K562 (cell line): ENCODE results near the gene RIT1. TPM values are rescaled to one million over a fixed set of nuclear protein-coding genes. Genes with fewer than 3 reads are reported as not detected.
A peak's percentile ranks its signal among the peaks of the same experiment; 100 is the strongest.

Experiments used
- ATAC-seq: fragments of 200-7000 bp; cut with Tn5 transposase; 3 replicates; pipeline ENCODE4 v1.9.1; 2020; ENCODE audit warnings: moderate library complexity
- BruUV-seq: library from RNA; stranded (reverse); fragments of 400-500 nt; replicated peaks from 2 replicates; lab custom pipeline; 2021; lab: Mats Ljungman, UMichigan
- CTCF ChIA-PET: fragments of 300-600 bp; formaldehyde crosslinking; extraction: SDS; loops from one replicate; lab custom pipeline; 2021; ENCODE audit warnings: low intra/inter-chr PET ratio; lab: Yijun Ruan, JAX
- POLR2A ChIA-PET: fragments of 300-600, 350-650 bp; sonication (Branson Sonifier 250); formaldehyde crosslinking; extraction: SDS; loops from one replicate; lab custom pipeline; 2021; ENCODE audit warnings: antibody characterized with exemption, inconsistent platforms; lab: Yijun Ruan, JAX
- DNase-seq, 4 experiments: peaks; one replicate each; pipeline versions ENCODE4 v3.0.0 to v3.0.0-alpha.2; 2011 to 2018; ENCODE audit warnings: low spot score in 3 of 4, mixed read lengths in 3 of 4; ENCODE audit errors: extremely low read depth in 1 of 4
- FAIRE-seq: peaks from 2 replicates; lab custom pipeline; 2011; peaks lifted over from hg19 to GRCh38; lab: Jason Lieb, UNC
- H2AFZ ChIP-seq: 2 replicates; pipeline ENCODE4 v1.6.0; 2011; ENCODE audit warnings: low read depth, low read length, control low read depth, inconsistent platforms
- H3K27ac ChIP-seq: fragments of 200-600 bp; 3 replicates; pipeline ENCODE4 v1.8.0; 2011; ENCODE audit warnings: low read depth, mild to moderate bottlenecking, control low read depth, inconsistent platforms, low read length, moderate library complexity, mixed read lengths; ENCODE audit errors: extremely low read depth
- H3K27me3 ChIP-seq, 2 experiments: fragments of 300-600 bp in 1 of 2; 2 replicates in 1 of 2; 3 replicates in 1 of 2; pipeline versions ENCODE4 v1.6.0 to v1.8.0; 2011; ENCODE audit warnings: inconsistent platforms in 2 of 2, low read length in 2 of 2, mild to moderate bottlenecking in 1 of 2, mixed read lengths in 1 of 2, moderate library complexity in 1 of 2; ENCODE audit not compliant: control insufficient read depth in 2 of 2, insufficient read depth in 2 of 2
- H3K36me3 ChIP-seq: fragments of 300-600 bp; 3 replicates; pipeline ENCODE4 v1.8.0; 2011; ENCODE audit warnings: mild to moderate bottlenecking, low read length, inconsistent platforms; ENCODE audit not compliant: control insufficient read depth, insufficient read depth
- H3K4me1 ChIP-seq, 2 experiments: fragments of 200-600 bp in 1 of 2; replicated peaks in 1 of 2; 2 replicates in 1 of 2; 3 replicates in 1 of 2; pipeline versions ENCODE4 v1.5.1 to v1.8.0; 2011; ENCODE audit warnings: inconsistent platforms in 2 of 2, low read length in 2 of 2, mild to moderate bottlenecking in 1 of 2, mixed read lengths in 1 of 2, moderate library complexity in 1 of 2; ENCODE audit not compliant: control insufficient read depth in 2 of 2, insufficient read depth in 2 of 2
- H3K4me2 ChIP-seq: 2 replicates; pipeline ENCODE4 v1.6.1; 2011; ENCODE audit warnings: low read length, control low read depth, inconsistent platforms, mixed read lengths; ENCODE audit not compliant: insufficient read depth
- H3K4me3 ChIP-seq: fragments of 200-600 bp; sonication (generic), shearing (Covaris generic); 2 replicates; pipeline ENCODE4 v1.5.1; 2016; ENCODE audit warnings: control low read depth, inconsistent platforms
- H3K79me2 ChIP-seq: fragments of 200-600 bp; 3 replicates; pipeline ENCODE4 v1.8.0; 2011; ENCODE audit warnings: low read length, inconsistent platforms; ENCODE audit not compliant: control insufficient read depth, insufficient read depth
- H3K9ac ChIP-seq, 2 experiments: 2 replicates each; pipeline versions ENCODE4 v1.6.0 to v1.6.1; 2011; ENCODE audit warnings: low read depth in 2 of 2, low read length in 2 of 2, control low read depth in 1 of 2, inconsistent platforms in 1 of 2, mild to moderate bottlenecking in 1 of 2, mixed read lengths in 1 of 2; ENCODE audit not compliant: insufficient read depth in 1 of 2
- H3K9me1 ChIP-seq: one replicate; pipeline ENCODE4 v1.6.0; 2011; ENCODE audit warnings: inconsistent platforms, mild to moderate bottlenecking, low read length, moderate library complexity; ENCODE audit not compliant: control insufficient read depth, insufficient read depth
- H3K9me3 ChIP-seq: replicated peaks from 2 replicates; pipeline ENCODE4 v1.5.1; 2011; ENCODE audit warnings: low read depth, low read length, inconsistent platforms; ENCODE audit not compliant: control insufficient read depth, insufficient read depth
- H4K20me1 ChIP-seq: replicated peaks from 2 replicates; pipeline ENCODE4 v1.6.1; 2011; ENCODE audit warnings: low read length, inconsistent platforms, mixed read lengths; ENCODE audit not compliant: control insufficient read depth, insufficient read depth
- RBFOX2 ChIP-seq: fragments of 200-400 bp; formaldehyde crosslinking; IDR thresholded peaks from 2 replicates; pipeline ENCODE4 v1.6.1; 2017; ENCODE audit warnings: low read depth, mild to moderate bottlenecking, low read length, moderate library complexity
- SETDB1 ChIP-seq: IDR thresholded peaks from one replicate; pipeline ENCODE4 v1.6.1; 2012; ENCODE audit warnings: low read length, control low read depth, inconsistent platforms
- WGBS: fragments of 100-300 bp; shearing (Covaris generic); methylation state at CpG from one replicate; pipeline ENCODE4 v1.1.6; 2016; ENCODE audit warnings: low coverage, mixed read lengths; ENCODE audit not compliant: insufficient coverage; ENCODE audit errors: missing lambda C conversion rate; 5-methylcytosine and 5-hydroxymethylcytosine counted together
- in situ Hi-C: fragments of 300-500 bp; cut with MboI; formaldehyde crosslinking; loops from 4 replicates; pipeline ENCODE4 v1.15.0; 2018; ENCODE audit warnings: inconsistent platforms, mixed read lengths
- intact Hi-C: fragments of 100-400 bp; cut with micrococcal nuclease; formaldehyde crosslinking; loops from 2 replicates; pipeline ENCODE4 v1.14.2; 2022
- polyA plus RNA-seq, 8 experiments: library from polyadenylated mRNA; depleted of rRNA in 4 of 8; stranded (reverse) in 5 of 8; unstranded in 3 of 8; fragments of >200 nt; fragmentation: Nextera tagmentation in 2 of 8; fragmentation: Illumina TruSeq in 1 of 8; extraction: Ambion mirVana in 2 of 8; extraction: Trizol in 1 of 8; gene quantifications; 2 replicates each; pipeline versions ENCODE4 v1.2.1 to v1.2.3, GENCODE V29; 2011 to 2014; ENCODE audit warnings: inconsistent platforms in 1 of 8, missing spikeins in 1 of 8
- total RNA-seq, 7 experiments: library from RNA; depleted of rRNA in 6 of 7; stranded (reverse); fragments of >200 nt in 6 of 7; fragmentation: Illumina TruSeq in 2 of 7; extraction: Trizol in 2 of 7; gene quantifications; 2 replicates each; pipeline versions ENCODE4 v1.2.1 to v1.2.3, GENCODE V29; 2011 to 2021; ENCODE audit warnings: low replicate concordance in 1 of 7
- TF ChIP-seq, protein P1 (sequence below): sonication (generic); formaldehyde crosslinking; IDR thresholded peaks from 2 replicates; pipeline ENCODE4 v1.8.1; 2023; ENCODE audit warnings: mild to moderate bottlenecking, missing genetic modification reagents

Gene RIT1
- total and polyA plus RNA-seq, 9 of the 15 experiments (the other 6 are each of a cell fraction or from before 2014, with no cell fraction given), result 13.5 to 57.6 (median 22.9) TPM

DNA sequence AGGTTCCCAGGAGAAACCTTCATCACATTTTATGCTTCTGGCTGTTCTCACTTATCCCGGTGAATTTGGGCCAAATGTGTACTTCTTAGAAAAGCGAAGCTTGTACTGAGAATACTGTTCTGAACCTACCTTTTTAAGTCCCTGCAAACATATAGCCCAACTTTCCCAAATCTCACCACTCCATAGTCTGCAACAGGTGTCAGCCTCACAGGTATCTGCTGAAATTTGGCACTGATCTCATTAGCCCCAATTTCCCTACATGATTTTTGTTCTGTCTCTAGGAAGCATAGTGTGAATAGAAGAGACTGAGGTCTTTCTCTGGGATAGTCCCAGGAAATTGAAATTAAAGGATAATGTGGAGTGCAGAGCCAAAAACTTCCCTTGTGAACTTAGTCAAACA, 11.5 kb downstream of the RIT1 start:
- no peaks in the 10 kb centered on the region for H3K79me2 ChIP-seq
- CTCF ChIA-PET, result no interaction called here
- ATAC-seq, result no peak
- peaks cover 3 to 13% of the 10 kb centered on the region in 2 experiments; a peak in 3 of 5 replicates for H3K4me1 ChIP-seq
- no peak overlapping the region for H2AFZ ChIP-seq
- intact Hi-C loops, result no loop called here
- TF ChIP-seq RBFOX2, result 0 out of 2 replicates have a peak, but pooled peaks have one; percentile 18
- no peak for TF ChIP-seq SETDB1
- TF ChIP-seq, all 486 proteins: peak for 1
- H4K20me1 ChIP-seq, result no peaks in the 10 kb centered on the region
- no peak overlapping the region for H3K4me2 ChIP-seq
- no peaks in the 10 kb centered on the region for H3K27me3 ChIP-seq
- H3K9ac ChIP-seq, result no peak overlapping the region
- DNase-seq (no peak), FAIRE-seq (no peak)
- no peaks in the 10 kb centered on the region for H3K9me1 ChIP-seq
- WGBS, result 83% methylated on average over 2 of the region's 2 CpGs
- H3K27ac ChIP-seq, result no peak overlapping the region
- in situ Hi-C loops, result no loop called here
- H3K4me3 ChIP-seq, result no peak overlapping the region
- POLR2A ChIA-PET, result interaction anchor here (1.2 to 2.0 kb wide), 3 partner anchors 10 to 57 kb away, joined by 3 to 5 read pairs (median 5); no protein-coding TSS in a partner anchor
- no peaks in the 10 kb centered on the region for H3K9me3 ChIP-seq
- H3K36me3 ChIP-seq, result peaks cover 70% of the 10 kb centered on the region
- BruUV-seq, result no TSS peak

GRCh38 chr1:155898888-155899287, 12.3 kb downstream of the RIT1 start:
- Histone ChIP-seq H3K36me3 (peaks cover 62% of the 10 kb centered on the region), H3K9me1 (no peaks in the 10 kb centered on the region), H3K4me3 (no peak overlapping the region), H3K9me3 (no peaks in the 10 kb centered on the region), H3K4me1 (peaks cover 3 to 14% of the 10 kb centered on the region in 2 experiments; a peak in 3 of 5 replicates), H3K27me3 (no peaks in the 10 kb centered on the region), H3K27ac (no peak overlapping the region), H3K4me2 (no peak overlapping the region), H2AFZ (no peak overlapping the region), H4K20me1 (no peaks in the 10 kb centered on the region), H3K9ac (no peak overlapping the region), H3K79me2 (no peaks in the 10 kb centered on the region)
- DNase-seq (no peak), FAIRE-seq (no peak), ATAC-seq (no peak)
- intact Hi-C loops, result no loop called here
- in situ Hi-C loops, result no loop called here
- TF ChIP-seq, protein P1, sequence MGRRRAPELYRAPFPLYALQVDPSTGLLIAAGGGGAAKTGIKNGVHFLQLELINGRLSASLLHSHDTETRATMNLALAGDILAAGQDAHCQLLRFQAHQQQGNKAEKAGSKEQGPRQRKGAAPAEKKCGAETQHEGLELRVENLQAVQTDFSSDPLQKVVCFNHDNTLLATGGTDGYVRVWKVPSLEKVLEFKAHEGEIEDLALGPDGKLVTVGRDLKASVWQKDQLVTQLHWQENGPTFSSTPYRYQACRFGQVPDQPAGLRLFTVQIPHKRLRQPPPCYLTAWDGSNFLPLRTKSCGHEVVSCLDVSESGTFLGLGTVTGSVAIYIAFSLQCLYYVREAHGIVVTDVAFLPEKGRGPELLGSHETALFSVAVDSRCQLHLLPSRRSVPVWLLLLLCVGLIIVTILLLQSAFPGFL, result no peak
- POLR2A ChIA-PET, result interaction anchor here (1.2 to 2.0 kb wide), 3 partner anchors 11 to 56 kb away, joined by 3 to 5 read pairs (median 5); no protein-coding TSS in a partner anchor
- 97% methylated on average over 2 of the region's 2 CpGs for WGBS
- CTCF ChIA-PET, result no interaction called here
- BruUV-seq, result no TSS peak
